Measurements from ENCODE around the gene SLC31A2.

SLC31A2 gene

GRCh38 chr9:113151696-113152630 lies 1.2 kb downstream of the SLC31A2 start:
- DNase-seq, result peak; percentile 80 to 91

GRCh38 chr9:113152699-113153098 lies 1.9 kb downstream of the SLC31A2 start:
- DNase-seq, result peak in 1 of 2 donors; percentile 40

- no peak for DNase-seq
These were observed 2.8 kb downstream of the SLC31A2 start for GRCh38 chr9:113153599-113153998.

GRCh38 chr9:113154471-113154870 lies 3.7 kb downstream of the SLC31A2 start:
- peak; percentile 53 to 72 for DNase-seq

GRCh38 chr9:113154946-113155345 lies 4.1 kb downstream of the SLC31A2 start:
- DNase-seq, result peak; percentile 43 to 51

GRCh38 chr9:113155911-113156588 lies 5.2 kb downstream of the SLC31A2 start:
- peak; percentile 63 to 81 for DNase-seq

- no peak for DNase-seq
These were observed 6.1 kb downstream of the SLC31A2 start for GRCh38 chr9:113156880-113157279.

GRCh38 chr9:113158446-113158845 lies 7.6 kb downstream of the SLC31A2 start:
- no peak for DNase-seq

- DNase-seq, result no peak
These were observed 9.8 kb downstream of the SLC31A2 start for GRCh38 chr9:113160571-113160970.

- peak; percentile 50 to 75 for DNase-seq
These were observed 12.2 kb downstream of the SLC31A2 start for GRCh38 chr9:113163001-113163400.

- no peak for DNase-seq
These were observed 13.9 kb downstream of the SLC31A2 start for GRCh38 chr9:113164536-113165300.

- DNase-seq, result no peak
These were observed 15.2 kb downstream of the SLC31A2 start for GRCh38 chr9:113166039-113166438.

- no peak for DNase-seq
These were observed 18.0 kb downstream of the SLC31A2 start for GRCh38 chr9:113168809-113169208.

GRCh38 chr9:113173341-113173740 lies 22.5 kb downstream of the SLC31A2 start:
- no peak for DNase-seq

GRCh38 chr9:113176803-113177202 lies 26.0 kb downstream of the SLC31A2 start:
- DNase-seq, result peak; percentile 69 to 86

- peak; percentile 57 to 82 for DNase-seq
These were observed 26.4 kb downstream of the SLC31A2 start for GRCh38 chr9:113177251-113177650.

GRCh38 chr9:113178087-113178486 lies 27.3 kb downstream of the SLC31A2 start:
- no peak for DNase-seq

GRCh38 chr9:113179839-113180238 lies 29.0 kb downstream of the SLC31A2 start:
- no peak for DNase-seq

GRCh38 chr9:113181165-113181564 lies 30.4 kb downstream of the SLC31A2 start:
- no peak for DNase-seq

- peak; percentile 66 to 74 for DNase-seq
These were observed 33.2 kb downstream of the SLC31A2 start for GRCh38 chr9:113183956-113184488.

- DNase-seq, result peak; percentile 34 to 39
These were observed 33.7 kb downstream of the SLC31A2 start for GRCh38 chr9:113184539-113184938.

GRCh38 chr9:113185271-113185670 lies 34.5 kb downstream of the SLC31A2 start:
- DNase-seq, result peak in 1 of 2 donors; percentile 9
